Thymus (tissue), 11 donors: ENCODE data around the gene CCHCR1. TPM values are rescaled to one million over a fixed set of nuclear protein-coding genes. Genes with fewer than 3 reads are reported as not detected.

Experiments
- DNase-seq, 9 donors: peaks; one replicate each; pipeline ENCODE4 v3.0.0-alpha.2; 2013; ENCODE audit warnings: low spot score in 9 of 9, low read depth in 6 of 9, missing footprints in 1 of 9
- H3K27ac ChIP-seq, 2 donors: one replicate each; pipeline ENCODE4 v1.5.1; 2013; ENCODE audit warnings: control low read depth in 1 of 2, low read depth in 1 of 2, low read length in 1 of 2, mild to moderate bottlenecking in 1 of 2, moderate library complexity in 1 of 2
- H3K27me3 ChIP-seq, 2 donors: one replicate each; pipeline ENCODE4 v1.5.1; 2013; ENCODE audit warnings: low read length in 1 of 2; ENCODE audit not compliant: control insufficient read depth in 2 of 2, insufficient read depth in 1 of 2
- H3K36me3 ChIP-seq, 2 donors: one replicate each; pipeline ENCODE4 v1.5.1; 2013; ENCODE audit warnings: low read length in 1 of 2, mild to moderate bottlenecking in 1 of 2, moderate library complexity in 1 of 2; ENCODE audit not compliant: control insufficient read depth in 2 of 2, insufficient read depth in 2 of 2
- H3K4me1 ChIP-seq, 2 donors: one replicate each; pipeline ENCODE4 v1.5.1; 2013; ENCODE audit warnings: low read length in 2 of 2; ENCODE audit not compliant: control insufficient read depth in 2 of 2, insufficient read depth in 2 of 2
- H3K4me3 ChIP-seq, 2 donors: one replicate each; pipeline ENCODE4 v1.5.1; 2013; ENCODE audit warnings: low read length in 2 of 2, control low read depth in 1 of 2, mild to moderate bottlenecking in 1 of 2
- H3K9me3 ChIP-seq, 2 donors: one replicate each; pipeline ENCODE4 v1.5.1; 2013; ENCODE audit warnings: low read length in 1 of 2, mild to moderate bottlenecking in 1 of 2; ENCODE audit not compliant: control insufficient read depth in 2 of 2, insufficient read depth in 1 of 2
- WGBS: extraction: QIAGEN DNeasy Blood & Tissue Kit; methylation state at CpG from one replicate; pipeline ENCODE4 v1.1.7; 2013; 5-methylcytosine and 5-hydroxymethylcytosine counted together
- polyA plus RNA-seq: library from polyadenylated mRNA; stranded (reverse); fragments of 200-250 nt; gene quantifications from one replicate; pipeline ENCODE4 v1.2.3, GENCODE V29; 2013
- total RNA-seq: library from RNA; stranded (reverse); fragments of 120-200 nt; gene quantifications from one replicate; pipeline ENCODE4 v1.2.4, GENCODE V29; 2013
- donor health status: healthy.

Gene CCHCR1
- total and polyA plus RNA-seq, 2 donors: 14.2 to 24.5 TPM

- 15% methylated on average over 8 of the region's 8 CpGs for WGBS
- Histone ChIP-seq H3K36me3 (no peaks in the 10 kb centered on the region), H3K9me3 (no peaks in the 10 kb centered on the region), H3K27ac (no peak overlapping the region), H3K4me3 (no peak overlapping the region), H3K4me1 (peaks cover 0 to 7% of the 10 kb centered on the region in 2 donors), H3K27me3 (peaks cover 0 to 6% of the 10 kb centered on the region in 2 donors)
- peak; percentile 33 to 78 (median 54) for DNase-seq
Observed at GRCh38 chr6:31128093-31128676, 29.4 kb downstream of the CCHCR1 start.

- Histone ChIP-seq H3K9me3 (no peaks in the 10 kb centered on the region), H3K27me3 (peaks cover 0 to 6% of the 10 kb centered on the region in 2 donors), H3K4me3 (no peak overlapping the region), H3K36me3 (no peaks in the 10 kb centered on the region), H3K27ac (no peak overlapping the region), H3K4me1 (peaks cover 0 to 7% of the 10 kb centered on the region in 2 donors)
- 92% methylated on average over 16 of the region's 16 CpGs for WGBS
- no peak for DNase-seq
Observed at GRCh38 chr6:31126396-31127175, 31.0 kb downstream of the CCHCR1 start.

DNA sequence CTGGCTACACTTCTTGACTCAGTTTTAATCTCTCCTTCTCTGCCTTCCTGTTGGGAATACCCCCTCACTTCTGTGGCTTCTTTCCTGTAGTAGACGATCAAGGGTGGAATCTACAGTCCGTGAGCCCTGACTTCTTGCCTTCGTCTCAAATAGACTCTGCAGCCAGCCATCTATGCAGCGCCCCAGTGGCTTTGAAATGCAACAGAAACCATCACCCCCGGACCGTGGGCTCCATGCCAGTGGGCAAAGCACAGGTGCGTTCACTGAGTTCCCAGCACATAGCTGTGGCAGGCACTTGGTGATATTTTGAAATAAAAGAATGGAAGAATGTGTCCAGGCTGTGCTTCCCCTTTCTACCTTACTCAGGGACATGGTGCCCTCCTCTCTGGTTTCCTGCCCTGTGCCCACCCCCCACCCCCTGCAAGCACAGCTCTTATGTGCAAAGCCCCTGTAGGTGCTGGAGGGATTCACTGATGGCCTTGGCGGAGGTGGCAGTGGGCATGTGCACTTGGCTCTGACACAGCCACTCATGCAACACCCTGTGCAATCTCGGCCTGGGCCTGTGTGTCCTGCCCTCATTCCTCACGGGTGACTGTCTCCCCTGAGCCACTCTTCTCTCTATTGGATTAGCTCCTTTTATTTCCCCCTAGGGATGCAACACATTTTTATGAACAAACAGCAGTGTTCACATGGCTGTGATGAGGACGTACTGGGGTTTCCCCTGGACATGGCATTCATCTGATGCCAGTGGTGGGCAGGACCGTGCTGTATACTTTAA is 31.8 kb downstream of the CCHCR1 start:
- no peak for DNase-seq
- Histone ChIP-seq H3K27ac (no peak overlapping the region), H3K4me1 (peaks cover 0 to 7% of the 10 kb centered on the region in 2 donors), H3K9me3 (no peaks in the 10 kb centered on the region), H3K36me3 (no peaks in the 10 kb centered on the region), H3K4me3 (no peak overlapping the region), H3K27me3 (peaks cover 0 to 6% of the 10 kb centered on the region in 2 donors)
- 66% methylated on average over 12 of the region's 12 CpGs for WGBS

GRCh38 chr6:31125162-31125561 is 32.4 kb downstream of the CCHCR1 start:
- H3K4me1 ChIP-seq: peaks cover 0 to 7% of the 10 kb centered on the region in 2 donors
- H3K36me3 ChIP-seq: no peaks in the 10 kb centered on the region
- peaks cover 0 to 8% of the 10 kb centered on the region in 2 donors for H3K27me3 ChIP-seq
- no peak overlapping the region for H3K27ac ChIP-seq
- no peak overlapping the region for H3K4me3 ChIP-seq
- no peak for DNase-seq
- no peaks in the 10 kb centered on the region for H3K9me3 ChIP-seq
- 83% methylated on average over 8 of the region's 8 CpGs for WGBS

GRCh38 chr6:31122791-31123706 is 34.6 kb downstream of the CCHCR1 start:
- DNase-seq: peak in 1 of 9 donors; percentile 14
- Histone ChIP-seq H3K4me1 (peaks cover 0 to 7% of the 10 kb centered on the region in 2 donors), H3K27ac (no peak overlapping the region), H3K27me3 (peaks cover 0 to 7% of the 10 kb centered on the region in 2 donors), H3K4me3 (no peak overlapping the region), H3K36me3 (no peaks in the 10 kb centered on the region), H3K9me3 (no peaks in the 10 kb centered on the region)
- WGBS: 80% methylated on average over 16 of the region's 16 CpGs

DNA sequence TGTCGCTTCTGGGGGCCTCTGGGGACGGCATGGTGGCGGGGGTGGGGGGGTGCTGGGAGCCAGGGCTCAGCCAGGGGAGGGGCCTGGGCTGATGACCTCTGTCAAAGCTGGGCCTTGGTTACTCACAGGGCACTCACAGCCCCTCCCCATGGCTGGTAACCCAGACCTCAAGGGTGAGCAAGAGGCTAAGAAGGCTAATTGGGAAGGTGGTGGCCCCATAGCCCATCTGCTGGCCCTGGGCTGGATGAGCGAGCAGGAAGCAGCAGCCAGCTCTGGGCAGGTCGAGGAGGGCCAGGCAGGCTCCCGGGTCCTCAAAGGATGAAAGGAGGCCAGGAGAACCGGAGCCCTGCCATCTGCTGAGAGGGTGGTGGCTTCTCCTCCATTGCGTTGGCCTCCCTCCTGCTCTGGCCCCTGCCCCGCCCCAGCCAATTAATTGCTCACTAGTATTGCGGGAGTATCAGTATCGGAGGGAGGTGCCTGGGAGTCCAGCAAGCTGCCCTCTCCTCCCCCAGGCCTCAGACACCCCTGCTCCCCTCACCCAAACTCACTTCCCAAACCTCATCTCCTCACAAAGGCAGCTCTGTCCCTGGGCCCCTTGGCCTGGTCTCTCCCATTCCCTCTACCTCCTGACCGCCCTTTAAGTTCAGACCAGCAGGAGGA is 36.3 kb downstream of the CCHCR1 start:
- DNase-seq: no peak
- no peak overlapping the region for H3K27ac ChIP-seq
- H3K9me3 ChIP-seq: no peaks in the 10 kb centered on the region
- peaks cover 0 to 19% of the 10 kb centered on the region in 2 donors for H3K27me3 ChIP-seq
- WGBS: 97% methylated on average over 12 of the region's 12 CpGs
- peaks cover 0 to 7% of the 10 kb centered on the region in 2 donors for H3K4me1 ChIP-seq
- H3K36me3 ChIP-seq: no peaks in the 10 kb centered on the region
- no peak overlapping the region for H3K4me3 ChIP-seq

DNA sequence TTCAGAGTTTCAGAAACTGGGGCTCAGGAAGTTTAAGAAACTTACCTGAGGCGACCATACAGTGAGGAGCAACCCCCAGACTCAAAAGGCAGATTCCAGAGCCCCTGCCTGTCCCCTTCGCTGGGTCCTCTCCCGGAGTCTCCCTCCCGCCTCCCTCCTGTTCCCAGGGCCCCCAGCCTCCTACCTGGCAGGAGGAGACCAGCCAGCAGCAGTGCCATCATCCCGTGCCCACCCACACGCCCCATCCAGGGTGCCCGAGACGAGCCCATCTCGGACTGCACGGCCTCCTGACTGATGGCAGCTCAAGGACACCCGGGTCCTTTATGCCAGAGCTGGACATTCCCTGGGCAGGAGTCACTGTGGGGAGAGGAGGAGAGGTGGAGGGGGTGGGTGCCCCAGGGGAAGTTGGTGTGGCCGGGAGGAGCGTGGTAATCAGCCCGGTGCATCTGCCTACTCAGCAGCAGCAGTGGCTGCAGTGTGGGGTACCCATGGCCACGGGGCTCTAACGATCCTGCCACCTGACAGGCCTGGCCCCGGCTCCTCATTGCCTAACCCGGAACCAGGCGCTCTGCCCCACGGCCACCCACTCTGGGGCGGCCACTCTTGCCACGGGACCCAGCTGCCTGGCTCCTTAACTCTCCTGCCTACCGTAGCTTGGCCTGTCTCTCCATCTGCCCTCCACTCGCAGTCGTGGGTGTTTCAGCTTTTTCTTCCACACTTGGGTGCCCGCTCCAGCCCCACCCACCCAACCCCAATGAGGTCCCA is 37.3 kb downstream of the CCHCR1 start, which contains the start of gene CDSN:
TSS of gene CDSN (minus strand) at position 296 of the 765 bp plus-strand sequence. CDS start at position 269, 27 bp downstream.
- H3K27me3 ChIP-seq: peaks cover 0 to 24% of the 10 kb centered on the region in 2 donors
- H3K4me1 ChIP-seq: peaks cover 0 to under 1% of the 10 kb centered on the region in 2 donors
- no peaks in the 10 kb centered on the region for H3K36me3 ChIP-seq
- H3K4me3 ChIP-seq: no peak within 1 kb of the TSS
- H3K27ac ChIP-seq: no peak within 1 kb of the TSS
- no peak for DNase-seq
- no peaks in the 10 kb centered on the region for H3K9me3 ChIP-seq
- WGBS: 87% methylated on average over 26 of the region's 26 CpGs
